Islet of Langerhans (tissue), 1 donor: ENCODE measurements around the gene SLC2A9.
"Not testable (repeated sequence)": the region's sequence is repeated elsewhere in the genome, so short reads cannot be mapped to it uniquely, and the experiment has no call there.

Experiments
- FAIRE-seq: peaks from one replicate; lab custom pipeline; 2011; peaks lifted over from hg19 to GRCh38; lab: Jason Lieb, UNC

Gene SLC2A9

GRCh38 chr4:9996319-9997110, 24.8 kb downstream of the SLC2A9 start:
- no peak for FAIRE-seq

GRCh38 chr4:9994246-9994847, 26.9 kb downstream of the SLC2A9 start:
- no peak for FAIRE-seq

GRCh38 chr4:9989918-9990635, 31.2 kb downstream of the SLC2A9 start:
- FAIRE-seq, result no peak

- FAIRE-seq, result no peak
Observed at GRCh38 chr4:9988933-9989332, 32.4 kb downstream of the SLC2A9 start.

GRCh38 chr4:9988363-9988749, 32.9 kb downstream of the SLC2A9 start:
- no peak for FAIRE-seq

GRCh38 chr4:9987749-9988362, 33.4 kb downstream of the SLC2A9 start:
- FAIRE-seq, result no peak

GRCh38 chr4:9984621-9985020, 36.7 kb downstream of the SLC2A9 start:
- no peak for FAIRE-seq

- no peak for FAIRE-seq
Observed at GRCh38 chr4:9983211-9983610, 38.1 kb downstream of the SLC2A9 start.

GRCh38 chr4:9981899-9982298, 39.4 kb downstream of the SLC2A9 start:
- FAIRE-seq, result not testable (repeated sequence)

- no peak for FAIRE-seq
Observed at GRCh38 chr4:9980898-9981297, 40.4 kb downstream of the SLC2A9 start.

- FAIRE-seq, result no peak
Observed at GRCh38 chr4:9979101-9979701, 42.1 kb downstream of the SLC2A9 start.

GRCh38 chr4:9977518-9978031, 43.7 kb downstream of the SLC2A9 start:
- FAIRE-seq, result no peak

- FAIRE-seq, result no peak
Observed at GRCh38 chr4:9976781-9977180, 44.5 kb downstream of the SLC2A9 start.

- FAIRE-seq, result no peak
Observed at GRCh38 chr4:9976293-9976692, 45.0 kb downstream of the SLC2A9 start.

GRCh38 chr4:9971711-9972110, 49.6 kb downstream of the SLC2A9 start:
- FAIRE-seq, result no peak

- no peak for FAIRE-seq
Observed at GRCh38 chr4:9970399-9971011, 50.8 kb downstream of the SLC2A9 start.

- FAIRE-seq, result no peak
Observed at GRCh38 chr4:9969526-9970398, 51.5 kb downstream of the SLC2A9 start.

GRCh38 chr4:9968472-9968871, 52.8 kb downstream of the SLC2A9 start:
- FAIRE-seq, result no peak

GRCh38 chr4:9964879-9965278, 56.4 kb downstream of the SLC2A9 start:
- FAIRE-seq, result no peak

GRCh38 chr4:9963328-9963727, 58.0 kb downstream of the SLC2A9 start:
- FAIRE-seq, result no peak
